IMR-90 (cell line): ENCODE measurements around the gene SYTL2. TPM values are rescaled to one million over a fixed set of nuclear protein-coding genes. Genes with fewer than 3 reads are reported as not detected.

Experiments
- ATAC-seq: fragments of 200-7000 bp; cut with Tn5 transposase; 2 replicates; pipeline ENCODE4 v1.9.1; 2020; ENCODE audit warnings: low read depth, mild to moderate bottlenecking, moderate library complexity
- BruUV-seq: library from RNA; stranded (reverse); fragments of 400-500 nt; replicated peaks from 2 replicates; lab custom pipeline; 2021; lab: Mats Ljungman, UMichigan
- CTCF ChIA-PET: fragments of 300-600 bp; formaldehyde crosslinking; extraction: SDS; loops from one replicate; lab custom pipeline; 2021; ENCODE audit warnings: antibody characterized with exemption; lab: Yijun Ruan, JAX
- POLR2A ChIA-PET: fragments of 300-600 bp; sonication (Branson Sonifier 250); formaldehyde crosslinking; loops from one replicate; lab custom pipeline; 2022; ENCODE audit warnings: antibody characterized with exemption; ENCODE audit not compliant: unreplicated experiment; lab: Charles Lee
- DNase-seq: peaks from one replicate; pipeline ENCODE4 v3.0.0; 2013
- H2AFZ ChIP-seq: replicated peaks from 2 replicates; pipeline ENCODE3; 2013; ENCODE audit warnings: low read length, mild to moderate bottlenecking; ENCODE audit not compliant: poor library complexity
- H2AK5ac ChIP-seq: 2 replicates; pipeline ENCODE4 v1.6.1; 2013; ENCODE audit warnings: low read depth, low read length, inconsistent platforms
- H2AK9ac ChIP-seq: replicated peaks from 2 replicates; pipeline ENCODE3; 2013; ENCODE audit warnings: mild to moderate bottlenecking, low read depth, low read length, moderate library complexity; ENCODE audit not compliant: poor library complexity
- H2BK120ac ChIP-seq: 2 replicates; pipeline ENCODE4 v1.6.1; 2013; ENCODE audit warnings: low read depth, low read length, inconsistent platforms
- H2BK15ac ChIP-seq: 3 replicates; pipeline ENCODE4 v1.6.1; 2013; ENCODE audit warnings: low read depth, low read length, inconsistent platforms
- H2BK20ac ChIP-seq: 2 replicates; pipeline ENCODE4 v1.6.1; 2013; ENCODE audit warnings: low read depth, mild to moderate bottlenecking, inconsistent platforms, low read length, moderate library complexity
- H2BK5ac ChIP-seq: 2 replicates; pipeline ENCODE4 v1.6.1; 2013; ENCODE audit warnings: mild to moderate bottlenecking, low read depth, low read length, inconsistent platforms; ENCODE audit not compliant: poor library complexity, severe bottlenecking
- H3K14ac ChIP-seq: replicated peaks from 2 replicates; pipeline ENCODE4 v1.6.1; 2013; ENCODE audit warnings: low read depth, low read length, inconsistent platforms
- H3K18ac ChIP-seq: 2 replicates; pipeline ENCODE4 v1.6.1; 2013; ENCODE audit warnings: low read depth, low read length, control low read depth
- H3K23ac ChIP-seq: 2 replicates; pipeline ENCODE4 v1.6.1; 2013; ENCODE audit warnings: low read depth, low read length, inconsistent platforms
- H3K27ac ChIP-seq: 2 replicates; pipeline ENCODE4 v1.5.1; 2013; ENCODE audit warnings: mild to moderate bottlenecking, control low read depth, low read length; ENCODE audit not compliant: insufficient read depth
- H3K27me3 ChIP-seq: 2 replicates; pipeline ENCODE4 v1.6.1; 2013; ENCODE audit warnings: low read length; ENCODE audit not compliant: control insufficient read depth, insufficient read depth
- H3K36me3 ChIP-seq: 2 replicates; pipeline ENCODE4 v1.6.1; 2013; ENCODE audit warnings: low read length, mixed read lengths; ENCODE audit not compliant: control insufficient read depth, insufficient read depth
- H3K4ac ChIP-seq: 2 replicates; pipeline ENCODE4 v1.6.1; 2013; ENCODE audit warnings: low read depth, low read length, inconsistent platforms
- H3K4me1 ChIP-seq: 2 replicates; pipeline ENCODE4 v1.6.1; 2013; ENCODE audit warnings: low read length, mixed read lengths; ENCODE audit not compliant: control insufficient read depth, insufficient read depth
- H3K4me2 ChIP-seq: 2 replicates; pipeline ENCODE4 v1.6.1; 2013; ENCODE audit warnings: low read depth, mild to moderate bottlenecking, control low read depth, low read length, moderate library complexity
- H3K4me3 ChIP-seq: 2 replicates; pipeline ENCODE4 v1.5.1; 2013; ENCODE audit warnings: low read depth, mild to moderate bottlenecking, control low read depth, low read length, moderate library complexity; ENCODE audit not compliant: insufficient read depth
- H3K56ac ChIP-seq: 2 replicates; pipeline ENCODE4 v1.6.1; 2013; ENCODE audit warnings: low read length, inconsistent platforms; ENCODE audit not compliant: insufficient read depth; ENCODE audit errors: extremely low read depth
- H3K79me1 ChIP-seq, 2 experiments: 2 replicates each; pipeline ENCODE4 v1.6.1; 2013; ENCODE audit warnings: low read length in 2 of 2, inconsistent platforms in 1 of 2, low read depth in 1 of 2
- H3K9ac ChIP-seq: 2 replicates; pipeline ENCODE4 v1.6.1; 2013; ENCODE audit warnings: low read depth, low read length, control low read depth
- H3K9me1 ChIP-seq: 2 replicates; pipeline ENCODE4 v1.6.1; 2013; ENCODE audit warnings: low read length, inconsistent platforms; ENCODE audit not compliant: insufficient read depth
- H3K9me3 ChIP-seq: 2 replicates; pipeline ENCODE4 v1.6.1; 2013; ENCODE audit warnings: low read length; ENCODE audit not compliant: control insufficient read depth, insufficient read depth
- H4K20me1 ChIP-seq: 2 replicates; pipeline ENCODE4 v1.6.1; 2013; ENCODE audit warnings: low read length, inconsistent platforms; ENCODE audit not compliant: insufficient read depth
- H4K5ac ChIP-seq: 2 replicates; pipeline ENCODE4 v1.6.1; 2013; ENCODE audit warnings: mild to moderate bottlenecking, low read depth, low read length, control low read depth
- H4K8ac ChIP-seq, 2 experiments: 2 replicates each; pipeline ENCODE4 v1.6.1; 2013; ENCODE audit warnings: low read depth in 2 of 2, low read length in 2 of 2, control low read depth in 1 of 2, inconsistent platforms in 1 of 2
- H4K91ac ChIP-seq: 2 replicates; pipeline ENCODE4 v1.6.1; 2013; ENCODE audit warnings: low read depth, low read length, inconsistent platforms; ENCODE audit not compliant: insufficient read depth
- CEBPB ChIP-seq: IDR thresholded peaks from 2 replicates; pipeline ENCODE4 v1.6.1; 2012; ENCODE audit warnings: low read depth, low read length, improper control_type of control experiment
- RCOR1 ChIP-seq: IDR thresholded peaks from 2 replicates; pipeline ENCODE4 v1.6.1; 2012; ENCODE audit warnings: mild to moderate bottlenecking, low read length, improper control_type of control experiment; ENCODE audit not compliant: insufficient replicate concordance
- WGBS, 2 experiments: methylation state at CpG; one replicate each; pipeline versions ENCODE4 v1.1.5 to v1.1.7; 2013; ENCODE audit warnings: missing lambda C conversion rate in 2 of 2; ENCODE audit not compliant: insufficient read length in 1 of 2; ENCODE audit errors: extremely low coverage in 2 of 2; 5-methylcytosine and 5-hydroxymethylcytosine counted together
- dilution Hi-C: fragments of 300-500 bp; cut with HindIII; formaldehyde crosslinking; loops from one replicate; pipeline ENCODE4 v1.14.3; 2018; ENCODE audit warnings: low sequenced_read_pairs; ENCODE audit not compliant: unreplicated experiment
- in situ Hi-C: fragments of 300-500 bp; cut with MboI; formaldehyde crosslinking; loops from 3 replicates; pipeline ENCODE4 v1.14.3; 2019; ENCODE audit warnings: low sequenced_read_pairs, inconsistent platforms, mixed read lengths
- intact Hi-C: fragments of 100-400 bp; cut with micrococcal nuclease; formaldehyde crosslinking; loops from 2 replicates; pipeline ENCODE4 v1.10.0; 2022
- polyA plus RNA-seq, 3 experiments: library from polyadenylated mRNA; depleted of rRNA; stranded (reverse); fragments of >200 nt; gene quantifications; 2 replicates each; pipeline ENCODE4 v1.2.3, GENCODE V29; 2012; ENCODE audit warnings: low replicate concordance in 1 of 3
- total RNA-seq: library from RNA; depleted of rRNA; stranded (reverse); fragments of >200 nt; gene quantifications from 2 replicates; pipeline ENCODE4 v1.2.3, GENCODE V29; 2012

SYTL2 gene
- total and polyA plus RNA-seq, 2 of the 4 experiments (the other 2 are of a cell fraction): 45.2 to 70.0 TPM

GRCh38 chr11:85740481-85741400, 70.2 kb downstream of the SYTL2 start:
- Histone ChIP-seq H3K27ac (no peak overlapping the region), H3K4ac (no peak overlapping the region; the same call in 1 of the 2 replicates), H3K4me2 (no peak overlapping the region; the same call in 1 of the 2 replicates), H3K9me1 (peaks cover 7% of the 10 kb centered on the region), H3K36me3 (peaks cover 6% of the 10 kb centered on the region), H3K56ac (no peak overlapping the region), H4K91ac (no peak overlapping the region), H3K23ac (no peak overlapping the region), H2BK20ac (no peak overlapping the region), H2BK5ac (no peak overlapping the region), H2BK15ac (peak overlapping the region; percentile 12; the same call in 1 of the 3 replicates), H2AFZ (no peak overlapping the region), H3K9ac (no peak overlapping the region), H2BK120ac (no peak overlapping the region), H3K9me3 (no peaks in the 10 kb centered on the region), H4K8ac (no peak overlapping the region), H2AK5ac (no peak overlapping the region), H4K5ac (0 out of 2 replicates have a peak overlapping the region, but pooled peaks have one; percentile 17), H3K18ac (no peak overlapping the region), H4K20me1 (no peaks in the 10 kb centered on the region), H3K4me1 (peaks cover 6% of the 10 kb centered on the region; the same call in 1 of the 2 replicates), H3K27me3 (no peaks in the 10 kb centered on the region), H2AK9ac (no peak overlapping the region), H3K14ac (no peak overlapping the region), H3K4me3 (no peak overlapping the region), H3K79me1 (no peaks in the 10 kb centered on the region)
- no CpG with 5 or more reads among the region's 4 CpGs for WGBS, 2 experiments
- dilution Hi-C loops (no loop called here), in situ Hi-C loops (no loop called here), intact Hi-C loops (no loop called here)
- peak; percentile 84 for ATAC-seq
- no peak for DNase-seq
- BruUV-seq: no TSS peak
- TF ChIP-seq CEBPB: peak; percentile 16; the same call in 1 of the 2 replicates
- no peak for TF ChIP-seq RCOR1
- CTCF ChIA-PET: no interaction called here
- POLR2A ChIA-PET: no interaction called here
